K562 (cell line): ENCODE measurements around the gene PRSS23. TPM values are rescaled to one million over a fixed set of nuclear protein-coding genes. Genes with fewer than 3 reads are reported as not detected.

Experiments
- ATAC-seq: fragments of 200-7000 bp; cut with Tn5 transposase; 3 replicates; pipeline ENCODE4 v1.9.1; 2020; ENCODE audit warnings: moderate library complexity
- BruUV-seq: library from RNA; stranded (reverse); fragments of 400-500 nt; replicated peaks from 2 replicates; lab custom pipeline; 2021; lab: Mats Ljungman, UMichigan
- CTCF ChIA-PET: fragments of 300-600 bp; formaldehyde crosslinking; extraction: SDS; loops from one replicate; lab custom pipeline; 2021; ENCODE audit warnings: low intra/inter-chr PET ratio; lab: Yijun Ruan, JAX
- POLR2A ChIA-PET: fragments of 300-600, 350-650 bp; sonication (Branson Sonifier 250); formaldehyde crosslinking; extraction: SDS; loops from one replicate; lab custom pipeline; 2021; ENCODE audit warnings: antibody characterized with exemption, inconsistent platforms; lab: Yijun Ruan, JAX
- DNase-seq, 4 experiments: peaks; one replicate each; pipeline versions ENCODE4 v3.0.0 to v3.0.0-alpha.2; 2011 to 2018; ENCODE audit warnings: low spot score in 3 of 4, mixed read lengths in 3 of 4; ENCODE audit errors: extremely low read depth in 1 of 4
- FAIRE-seq: peaks from 2 replicates; lab custom pipeline; 2011; peaks lifted over from hg19 to GRCh38; lab: Jason Lieb, UNC
- H2AFZ ChIP-seq: 2 replicates; pipeline ENCODE4 v1.6.0; 2011; ENCODE audit warnings: low read depth, low read length, control low read depth, inconsistent platforms
- H3K27ac ChIP-seq: fragments of 200-600 bp; 3 replicates; pipeline ENCODE4 v1.8.0; 2011; ENCODE audit warnings: low read depth, mild to moderate bottlenecking, control low read depth, inconsistent platforms, low read length, moderate library complexity, mixed read lengths; ENCODE audit errors: extremely low read depth
- H3K27me3 ChIP-seq, 2 experiments: fragments of 300-600 bp in 1 of 2; 2 replicates in 1 of 2; 3 replicates in 1 of 2; pipeline versions ENCODE4 v1.6.0 to v1.8.0; 2011; ENCODE audit warnings: inconsistent platforms in 2 of 2, low read length in 2 of 2, mild to moderate bottlenecking in 1 of 2, mixed read lengths in 1 of 2, moderate library complexity in 1 of 2; ENCODE audit not compliant: control insufficient read depth in 2 of 2, insufficient read depth in 2 of 2
- H3K36me3 ChIP-seq: fragments of 300-600 bp; 3 replicates; pipeline ENCODE4 v1.8.0; 2011; ENCODE audit warnings: mild to moderate bottlenecking, low read length, inconsistent platforms; ENCODE audit not compliant: control insufficient read depth, insufficient read depth
- H3K4me1 ChIP-seq, 2 experiments: fragments of 200-600 bp in 1 of 2; replicated peaks in 1 of 2; 2 replicates in 1 of 2; 3 replicates in 1 of 2; pipeline versions ENCODE4 v1.5.1 to v1.8.0; 2011; ENCODE audit warnings: inconsistent platforms in 2 of 2, low read length in 2 of 2, mild to moderate bottlenecking in 1 of 2, mixed read lengths in 1 of 2, moderate library complexity in 1 of 2; ENCODE audit not compliant: control insufficient read depth in 2 of 2, insufficient read depth in 2 of 2
- H3K4me2 ChIP-seq: 2 replicates; pipeline ENCODE4 v1.6.1; 2011; ENCODE audit warnings: low read length, control low read depth, inconsistent platforms, mixed read lengths; ENCODE audit not compliant: insufficient read depth
- H3K4me3 ChIP-seq: fragments of 200-600 bp; sonication (generic), shearing (Covaris generic); 2 replicates; pipeline ENCODE4 v1.5.1; 2016; ENCODE audit warnings: control low read depth, inconsistent platforms
- H3K79me2 ChIP-seq: fragments of 200-600 bp; 3 replicates; pipeline ENCODE4 v1.8.0; 2011; ENCODE audit warnings: low read length, inconsistent platforms; ENCODE audit not compliant: control insufficient read depth, insufficient read depth
- H3K9ac ChIP-seq, 2 experiments: 2 replicates each; pipeline versions ENCODE4 v1.6.0 to v1.6.1; 2011; ENCODE audit warnings: low read depth in 2 of 2, low read length in 2 of 2, control low read depth in 1 of 2, inconsistent platforms in 1 of 2, mild to moderate bottlenecking in 1 of 2, mixed read lengths in 1 of 2; ENCODE audit not compliant: insufficient read depth in 1 of 2
- H3K9me1 ChIP-seq: one replicate; pipeline ENCODE4 v1.6.0; 2011; ENCODE audit warnings: inconsistent platforms, mild to moderate bottlenecking, low read length, moderate library complexity; ENCODE audit not compliant: control insufficient read depth, insufficient read depth
- H3K9me3 ChIP-seq: replicated peaks from 2 replicates; pipeline ENCODE4 v1.5.1; 2011; ENCODE audit warnings: low read depth, low read length, inconsistent platforms; ENCODE audit not compliant: control insufficient read depth, insufficient read depth
- H4K20me1 ChIP-seq: replicated peaks from 2 replicates; pipeline ENCODE4 v1.6.1; 2011; ENCODE audit warnings: low read length, inconsistent platforms, mixed read lengths; ENCODE audit not compliant: control insufficient read depth, insufficient read depth
- C11orf30 ChIP-seq: fragments of 450-650 bp; IDR thresholded peaks from 2 replicates; pipeline ENCODE4 v1.6.1; 2016; ENCODE audit warnings: low read depth, mild to moderate bottlenecking
- NCOA2 ChIP-seq, 2 experiments: fragments of 450-650 bp; IDR thresholded peaks; 2 replicates each; pipeline ENCODE4 v1.6.1; 2018; ENCODE audit warnings: mild to moderate bottlenecking in 2 of 2, moderate library complexity in 1 of 2; ENCODE audit not compliant: partially characterized antibody in 2 of 2
- NFIC ChIP-seq: fragments of 450-650 bp; IDR thresholded peaks from 2 replicates; pipeline ENCODE4 v1.6.1; 2017; ENCODE audit warnings: mild to moderate bottlenecking, inconsistent platforms
- PPARD ChIP-seq: fragments of 250-450 bp; sonication (Bioruptor Pico); IDR thresholded peaks from 2 replicates; pipeline ENCODE4 v1.8.0; 2022; ENCODE audit warnings: inconsistent platforms, mild to moderate bottlenecking, moderate library complexity
- RFX1 ChIP-seq: fragments of 450-650 bp; IDR thresholded peaks from 2 replicates; pipeline ENCODE4 v1.6.1; 2016; ENCODE audit warnings: mild to moderate bottlenecking, moderate library complexity
- ZC3H11A ChIP-seq: IDR thresholded peaks from 2 replicates; pipeline ENCODE4 v1.6.1; 2012; ENCODE audit warnings: low read depth, low read length, improper control_type of control experiment
- ZNF124 ChIP-seq: sonication (generic); formaldehyde crosslinking; IDR thresholded peaks from 2 replicates; pipeline ENCODE4 v1.8.1; 2022; ENCODE audit warnings: missing genetic modification reagents
- ZNF23 ChIP-seq: fragments of 250-450 bp; sonication (Bioruptor Pico); IDR thresholded peaks from 2 replicates; pipeline ENCODE4 v1.4.0; 2020; ENCODE audit warnings: mild to moderate bottlenecking
- ZNF395 ChIP-seq: fragments of 200-800 bp; sonication (Bioruptor generic); IDR thresholded peaks from 2 replicates; pipeline ENCODE4 v1.6.1; 2017; ENCODE audit warnings: missing genetic modification characterization, missing compliant biosample characterization
- ZNF551 ChIP-seq: fragments of 250-450 bp; sonication (Bioruptor Pico); IDR thresholded peaks from 2 replicates; pipeline ENCODE4 v1.5.0; 2021; ENCODE audit warnings: mild to moderate bottlenecking, moderate library complexity
- ZNF644 ChIP-seq: fragments of 200-800 bp; sonication (Bioruptor generic); IDR thresholded peaks from 2 replicates; pipeline ENCODE4 v1.6.1; 2016; ENCODE audit warnings: low read depth, missing genetic modification characterization, missing compliant biosample characterization
- WGBS: fragments of 100-300 bp; shearing (Covaris generic); methylation state at CpG from one replicate; pipeline ENCODE4 v1.1.6; 2016; ENCODE audit warnings: low coverage, mixed read lengths; ENCODE audit not compliant: insufficient coverage; ENCODE audit errors: missing lambda C conversion rate; 5-methylcytosine and 5-hydroxymethylcytosine counted together
- in situ Hi-C: fragments of 300-500 bp; cut with MboI; formaldehyde crosslinking; loops from 4 replicates; pipeline ENCODE4 v1.15.0; 2018; ENCODE audit warnings: inconsistent platforms, mixed read lengths
- intact Hi-C: fragments of 100-400 bp; cut with micrococcal nuclease; formaldehyde crosslinking; loops from 2 replicates; pipeline ENCODE4 v1.14.2; 2022
- polyA plus RNA-seq, 8 experiments: library from polyadenylated mRNA; depleted of rRNA in 4 of 8; stranded (reverse) in 5 of 8; unstranded in 3 of 8; fragments of >200 nt; fragmentation: Nextera tagmentation in 2 of 8; fragmentation: Illumina TruSeq in 1 of 8; extraction: Ambion mirVana in 2 of 8; extraction: Trizol in 1 of 8; gene quantifications; 2 replicates each; pipeline versions ENCODE4 v1.2.1 to v1.2.3, GENCODE V29; 2011 to 2014; ENCODE audit warnings: inconsistent platforms in 1 of 8, missing spikeins in 1 of 8
- total RNA-seq, 7 experiments: library from RNA; depleted of rRNA in 6 of 7; stranded (reverse); fragments of >200 nt in 6 of 7; fragmentation: Illumina TruSeq in 2 of 7; extraction: Trizol in 2 of 7; gene quantifications; 2 replicates each; pipeline versions ENCODE4 v1.2.1 to v1.2.3, GENCODE V29; 2011 to 2021; ENCODE audit warnings: low replicate concordance in 1 of 7
- TF ChIP-seq, protein P1 (sequence below), 2 experiments: fragments of 450-650 bp in 1 of 2; sonication (generic) in 1 of 2; formaldehyde crosslinking in 1 of 2; IDR thresholded peaks; 2 replicates each; pipeline versions ENCODE4 v1.7.1 to v1.9.0; 2016 to 2022; ENCODE audit warnings: inconsistent platforms in 1 of 2, mild to moderate bottlenecking in 1 of 2, missing genetic modification reagents in 1 of 2

PRSS23 gene
- total and polyA plus RNA-seq, 9 of the 15 experiments (the other 6 are each of a cell fraction or from before 2014, with no cell fraction given): 0.04 to 0.51 (median 0.11) TPM; not detected in 2

DNA sequence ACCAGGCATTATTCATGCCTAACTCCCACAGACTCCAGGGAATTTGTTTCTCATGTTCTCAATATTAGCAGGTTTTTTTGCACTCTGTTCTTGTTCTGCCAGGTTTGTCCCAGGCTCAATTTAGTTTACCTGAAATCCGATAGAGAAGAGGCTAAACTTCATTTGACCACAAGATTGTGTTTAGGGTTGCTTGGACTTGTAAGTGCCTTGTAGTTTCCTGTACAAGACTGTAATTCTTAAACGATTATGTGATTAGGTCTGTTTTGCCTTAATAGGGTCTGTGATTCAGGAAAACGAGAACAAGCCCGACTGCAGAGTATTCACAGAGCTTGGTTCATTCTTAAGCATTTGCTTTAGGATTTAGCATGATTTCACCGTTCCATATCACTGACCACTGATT is 1.8 kb downstream of the PRSS23 start:
- Histone ChIP-seq H3K9me3 (no peaks in the 10 kb centered on the region), H3K79me2 (no peaks in the 10 kb centered on the region), H2AFZ (no peak overlapping the region), H3K27ac (no peak overlapping the region), H3K9ac (no peak overlapping the region), H3K4me2 (no peak overlapping the region), H3K27me3 (peaks cover 14 to 26% of the 10 kb centered on the region in 2 experiments), H3K4me1 (peaks cover 0 to 13% of the 10 kb centered on the region in 2 experiments; a peak in 2 of 5 replicates), H4K20me1 (no peaks in the 10 kb centered on the region), H3K4me3 (no peak overlapping the region), H3K36me3 (no peaks in the 10 kb centered on the region), H3K9me1 (no peaks in the 10 kb centered on the region)
- no TSS peak for BruUV-seq
- ChIA-PET POLR2A (no interaction called here), CTCF (no interaction called here)
- DNase-seq (no peak), FAIRE-seq (no peak), ATAC-seq (no peak)
- 1% methylated on average over 5 of the region's 5 CpGs for WGBS
- in situ Hi-C loops (no loop called here), intact Hi-C loops (loop anchor here (2.0 kb wide), 1 partner anchor 125 kb away; no protein-coding TSS in a partner anchor)
- no peak for TF ChIP-seq ZNF395 (CRISPR knock-in tag)
- no peak for TF ChIP-seq C11orf30
- TF ChIP-seq PPARD: no peak
- no peak for TF ChIP-seq NFIC
- no peak for TF ChIP-seq ZNF124 (CRISPR knock-in tag)
- no peak for TF ChIP-seq ZNF551 (CRISPR knock-in tag)
- TF ChIP-seq, protein P1, sequence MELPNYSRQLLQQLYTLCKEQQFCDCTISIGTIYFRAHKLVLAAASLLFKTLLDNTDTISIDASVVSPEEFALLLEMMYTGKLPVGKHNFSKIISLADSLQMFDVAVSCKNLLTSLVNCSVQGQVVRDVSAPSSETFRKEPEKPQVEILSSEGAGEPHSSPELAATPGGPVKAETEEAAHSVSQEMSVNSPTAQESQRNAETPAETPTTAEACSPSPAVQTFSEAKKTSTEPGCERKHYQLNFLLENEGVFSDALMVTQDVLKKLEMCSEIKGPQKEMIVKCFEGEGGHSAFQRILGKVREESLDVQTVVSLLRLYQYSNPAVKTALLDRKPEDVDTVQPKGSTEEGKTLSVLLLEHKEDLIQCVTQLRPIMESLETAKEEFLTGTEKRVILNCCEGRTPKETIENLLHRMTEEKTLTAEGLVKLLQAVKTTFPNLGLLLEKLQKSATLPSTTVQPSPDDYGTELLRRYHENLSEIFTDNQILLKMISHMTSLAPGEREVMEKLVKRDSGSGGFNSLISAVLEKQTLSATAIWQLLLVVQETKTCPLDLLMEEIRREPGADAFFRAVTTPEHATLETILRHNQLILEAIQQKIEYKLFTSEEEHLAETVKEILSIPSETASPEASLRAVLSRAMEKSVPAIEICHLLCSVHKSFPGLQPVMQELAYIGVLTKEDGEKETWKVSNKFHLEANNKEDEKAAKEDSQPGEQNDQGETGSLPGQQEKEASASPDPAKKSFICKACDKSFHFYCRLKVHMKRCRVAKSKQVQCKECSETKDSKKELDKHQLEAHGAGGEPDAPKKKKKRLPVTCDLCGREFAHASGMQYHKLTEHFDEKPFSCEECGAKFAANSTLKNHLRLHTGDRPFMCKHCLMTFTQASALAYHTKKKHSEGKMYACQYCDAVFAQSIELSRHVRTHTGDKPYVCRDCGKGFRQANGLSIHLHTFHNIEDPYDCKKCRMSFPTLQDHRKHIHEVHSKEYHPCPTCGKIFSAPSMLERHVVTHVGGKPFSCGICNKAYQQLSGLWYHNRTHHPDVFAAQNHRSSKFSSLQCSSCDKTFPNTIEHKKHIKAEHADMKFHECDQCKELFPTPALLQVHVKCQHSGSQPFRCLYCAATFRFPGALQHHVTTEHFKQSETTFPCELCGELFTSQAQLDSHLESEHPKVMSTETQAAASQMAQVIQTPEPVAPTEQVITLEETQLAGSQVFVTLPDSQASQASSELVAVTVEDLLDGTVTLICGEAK (IDR thresholded peaks at IDR 0.05): no peak
- TF ChIP-seq, protein P1 (CRISPR knock-in tag; IDR thresholded peaks at IDR 0.05): no peak
- TF ChIP-seq RFX1: no peak
- TF ChIP-seq ZC3H11A: no peak
- no peak for TF ChIP-seq NCOA2 (IDR thresholded peaks at IDR 0.05; ENCODE audit: partially characterized antibody in 2 of 2)
- no peak for TF ChIP-seq ZNF23 (CRISPR knock-in tag)
- no peak for TF ChIP-seq ZNF644 (tag)
